Thoracic aorta (tissue), 2 donors: ENCODE results near the gene RNF8. TPM values are rescaled to one million over a fixed set of nuclear protein-coding genes. Genes with fewer than 3 reads are reported as not detected.

ENCODE experiments used
- ATAC-seq: fragments of 150-250 bp; one replicate; pipeline ENCODE4 v1.8.0; 2017; ENCODE audit warnings: low read depth; ENCODE audit not compliant: insufficient number of reproducible peaks, low FRiP score
- DNase-seq: peaks from one replicate; pipeline ENCODE4 v3.0.0-alpha.2; 2020; ENCODE audit warnings: low spot score
- H3K27ac ChIP-seq, 2 donors: fragments of 200-600 bp; sonication (generic); 1 replicate in 1 of 2; 2 replicates in 1 of 2; pipeline ENCODE4 v1.5.1; 2016; ENCODE audit warnings: mild to moderate bottlenecking in 2 of 2, moderate library complexity in 2 of 2
- H3K27me3 ChIP-seq: fragments of 200-600 bp; sonication (generic); replicated peaks from 2 replicates; pipeline ENCODE4 v1.6.0; 2016; ENCODE audit warnings: mild to moderate bottlenecking; ENCODE audit not compliant: insufficient read depth
- H3K36me3 ChIP-seq: fragments of 200-600 bp; sonication (generic); one replicate; pipeline ENCODE4 v1.5.1; 2016
- H3K4me1 ChIP-seq, 2 donors: fragments of 200-600 bp; sonication (generic); 1 replicate in 1 of 2; 2 replicates in 1 of 2; pipeline versions ENCODE4 v1.5.1 to v1.6.0; 2016; ENCODE audit warnings: low read depth in 2 of 2, mild to moderate bottlenecking in 1 of 2; ENCODE audit not compliant: control insufficient read depth in 1 of 2
- H3K4me3 ChIP-seq: fragments of 200-600 bp; sonication (generic); 2 replicates; pipeline ENCODE4 v1.5.1; 2016; ENCODE audit warnings: mild to moderate bottlenecking
- H3K9me3 ChIP-seq: fragments of 200-600 bp; sonication (generic); 2 replicates; pipeline ENCODE4 v1.5.1; 2016
- total RNA-seq, 2 donors: library from RNA; depleted of rRNA; stranded (reverse); fragments of >200 nt; gene quantifications; one replicate each; pipeline versions ENCODE4 v1.1.0 to v1.2.3, GENCODE V29; 2016
- TF ChIP-seq, protein P1 (sequence below): fragments of 200-600 bp; sonication (generic); IDR thresholded peaks from one replicate; pipeline ENCODE4 v1.5.1; 2019; ENCODE audit warnings: antibody characterized with exemption

RNF8 gene
- total RNA-seq, 2 donors from 2014 or later: 10.0 to 16.6 TPM

DNA sequence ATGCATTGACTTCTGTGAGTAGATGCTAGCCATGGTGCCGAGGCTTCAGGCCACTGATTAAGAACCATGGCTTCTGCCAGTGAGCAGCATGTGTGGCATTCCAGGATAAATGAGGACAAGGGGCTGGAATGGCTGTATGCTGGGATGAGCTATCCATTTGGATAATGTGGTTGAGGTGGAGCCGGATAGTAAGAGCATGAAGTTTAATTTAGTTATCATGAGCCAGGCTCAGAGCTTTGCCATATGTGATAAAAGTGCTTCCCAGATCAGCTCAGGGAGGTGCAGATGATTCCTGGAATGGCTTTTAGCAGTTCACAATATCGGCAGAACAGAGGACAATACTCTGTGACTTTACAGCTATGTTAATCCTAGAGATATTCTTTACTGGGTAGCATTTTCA, 34.6 kb upstream of the RNF8 start:
- no peak for DNase-seq
- TF ChIP-seq, protein P1, sequence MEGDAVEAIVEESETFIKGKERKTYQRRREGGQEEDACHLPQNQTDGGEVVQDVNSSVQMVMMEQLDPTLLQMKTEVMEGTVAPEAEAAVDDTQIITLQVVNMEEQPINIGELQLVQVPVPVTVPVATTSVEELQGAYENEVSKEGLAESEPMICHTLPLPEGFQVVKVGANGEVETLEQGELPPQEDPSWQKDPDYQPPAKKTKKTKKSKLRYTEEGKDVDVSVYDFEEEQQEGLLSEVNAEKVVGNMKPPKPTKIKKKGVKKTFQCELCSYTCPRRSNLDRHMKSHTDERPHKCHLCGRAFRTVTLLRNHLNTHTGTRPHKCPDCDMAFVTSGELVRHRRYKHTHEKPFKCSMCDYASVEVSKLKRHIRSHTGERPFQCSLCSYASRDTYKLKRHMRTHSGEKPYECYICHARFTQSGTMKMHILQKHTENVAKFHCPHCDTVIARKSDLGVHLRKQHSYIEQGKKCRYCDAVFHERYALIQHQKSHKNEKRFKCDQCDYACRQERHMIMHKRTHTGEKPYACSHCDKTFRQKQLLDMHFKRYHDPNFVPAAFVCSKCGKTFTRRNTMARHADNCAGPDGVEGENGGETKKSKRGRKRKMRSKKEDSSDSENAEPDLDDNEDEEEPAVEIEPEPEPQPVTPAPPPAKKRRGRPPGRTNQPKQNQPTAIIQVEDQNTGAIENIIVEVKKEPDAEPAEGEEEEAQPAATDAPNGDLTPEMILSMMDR: no peak
- H3K4me3 ChIP-seq: no peak overlapping the region
- no peak overlapping the region for H3K27ac ChIP-seq
- ATAC-seq: no peak
- H3K9me3 ChIP-seq: no peaks in the 10 kb centered on the region
- peaks cover 37% of the 10 kb centered on the region for H3K36me3 ChIP-seq
- peaks cover 0 to 11% of the 10 kb centered on the region in 2 donors for H3K4me1 ChIP-seq
- no peaks in the 10 kb centered on the region for H3K27me3 ChIP-seq

DNA sequence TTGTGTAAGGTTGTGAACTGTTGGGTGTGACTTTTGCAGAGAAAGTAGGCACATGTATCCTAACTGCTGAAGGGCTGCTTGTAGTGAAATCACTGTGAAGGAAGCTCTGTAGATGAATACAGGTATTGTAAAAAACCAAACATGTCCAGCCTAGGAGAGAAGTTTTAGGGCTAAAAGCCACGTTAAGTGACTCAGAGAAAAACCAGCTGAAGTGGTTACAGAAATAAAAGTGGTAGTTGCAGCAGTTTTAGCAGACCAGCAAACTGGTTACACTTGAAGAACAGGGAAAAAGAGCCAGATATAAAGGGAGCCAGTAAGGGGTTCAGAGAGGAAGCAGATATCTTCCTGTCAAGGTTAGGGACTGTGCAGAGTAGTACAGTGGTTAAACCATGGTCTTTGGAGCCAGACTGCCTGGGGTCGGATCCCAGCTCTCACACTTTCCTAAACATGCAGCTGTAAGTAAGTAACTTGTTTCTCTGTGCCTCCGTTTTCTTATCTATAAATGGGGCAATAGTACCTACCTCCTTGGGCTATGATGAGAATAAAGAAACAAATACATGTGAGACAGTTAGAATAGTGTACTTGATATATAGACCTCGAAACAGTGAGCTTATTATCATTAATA, 33.8 kb upstream of the RNF8 start:
- TF ChIP-seq, protein P1: no peak
- no peak overlapping the region for H3K27ac ChIP-seq
- ATAC-seq (no peak), DNase-seq (no peak)
- H3K27me3 ChIP-seq: no peaks in the 10 kb centered on the region
- H3K4me3 ChIP-seq: no peak overlapping the region
- peaks cover 0 to 20% of the 10 kb centered on the region in 2 donors for H3K4me1 ChIP-seq
- H3K9me3 ChIP-seq: no peaks in the 10 kb centered on the region
- H3K36me3 ChIP-seq: peaks cover 31% of the 10 kb centered on the region

DNA sequence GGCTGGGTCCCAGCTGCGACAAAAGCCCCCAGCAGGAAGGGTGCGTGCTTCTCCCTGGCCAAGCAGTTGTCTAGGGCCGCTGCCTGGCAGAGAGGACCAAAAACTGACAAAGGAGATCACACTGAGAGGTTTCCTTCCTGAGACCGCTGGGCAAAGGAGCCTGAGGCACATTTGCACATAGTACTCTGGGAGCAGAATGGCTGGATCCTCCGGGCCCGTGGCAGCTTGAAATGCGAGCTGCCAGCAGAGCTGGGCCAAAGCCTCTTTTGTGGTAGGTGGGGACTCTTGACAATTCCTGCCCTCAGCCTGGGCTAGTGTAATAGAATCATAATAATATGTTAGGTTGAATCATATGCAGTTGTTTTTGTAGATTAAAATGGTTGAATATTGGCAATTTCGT, 33.1 kb upstream of the RNF8 start:
- H3K27ac ChIP-seq: no peak overlapping the region
- no peaks in the 10 kb centered on the region for H3K9me3 ChIP-seq
- H3K27me3 ChIP-seq: no peaks in the 10 kb centered on the region
- ATAC-seq: no peak
- TF ChIP-seq, protein P1: no peak
- no peak for DNase-seq
- H3K4me1 ChIP-seq: peaks cover 0 to 24% of the 10 kb centered on the region in 2 donors
- no peak overlapping the region for H3K4me3 ChIP-seq
- peaks cover 25% of the 10 kb centered on the region for H3K36me3 ChIP-seq

DNA sequence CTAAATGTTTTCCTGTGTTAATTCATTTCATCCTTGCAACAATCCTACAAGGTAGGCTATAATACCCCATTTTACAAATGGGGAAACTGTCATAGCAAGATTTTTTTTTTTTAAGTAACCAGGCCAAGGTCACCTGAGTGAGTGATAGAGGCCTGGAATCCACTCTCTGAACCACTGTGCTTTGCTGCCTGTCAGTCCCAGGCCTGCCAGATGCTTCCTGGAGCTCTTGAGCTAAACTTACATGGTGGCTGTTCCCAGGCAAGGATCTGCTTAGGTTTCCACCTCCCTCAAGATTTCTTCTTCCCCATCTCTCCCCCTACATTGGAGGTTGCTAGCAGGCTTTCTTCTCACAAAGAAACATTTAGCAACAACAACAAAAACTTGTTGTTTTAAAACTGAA, 32.7 kb upstream of the RNF8 start:
- ATAC-seq: no peak
- no peak overlapping the region for H3K27ac ChIP-seq

DNA sequence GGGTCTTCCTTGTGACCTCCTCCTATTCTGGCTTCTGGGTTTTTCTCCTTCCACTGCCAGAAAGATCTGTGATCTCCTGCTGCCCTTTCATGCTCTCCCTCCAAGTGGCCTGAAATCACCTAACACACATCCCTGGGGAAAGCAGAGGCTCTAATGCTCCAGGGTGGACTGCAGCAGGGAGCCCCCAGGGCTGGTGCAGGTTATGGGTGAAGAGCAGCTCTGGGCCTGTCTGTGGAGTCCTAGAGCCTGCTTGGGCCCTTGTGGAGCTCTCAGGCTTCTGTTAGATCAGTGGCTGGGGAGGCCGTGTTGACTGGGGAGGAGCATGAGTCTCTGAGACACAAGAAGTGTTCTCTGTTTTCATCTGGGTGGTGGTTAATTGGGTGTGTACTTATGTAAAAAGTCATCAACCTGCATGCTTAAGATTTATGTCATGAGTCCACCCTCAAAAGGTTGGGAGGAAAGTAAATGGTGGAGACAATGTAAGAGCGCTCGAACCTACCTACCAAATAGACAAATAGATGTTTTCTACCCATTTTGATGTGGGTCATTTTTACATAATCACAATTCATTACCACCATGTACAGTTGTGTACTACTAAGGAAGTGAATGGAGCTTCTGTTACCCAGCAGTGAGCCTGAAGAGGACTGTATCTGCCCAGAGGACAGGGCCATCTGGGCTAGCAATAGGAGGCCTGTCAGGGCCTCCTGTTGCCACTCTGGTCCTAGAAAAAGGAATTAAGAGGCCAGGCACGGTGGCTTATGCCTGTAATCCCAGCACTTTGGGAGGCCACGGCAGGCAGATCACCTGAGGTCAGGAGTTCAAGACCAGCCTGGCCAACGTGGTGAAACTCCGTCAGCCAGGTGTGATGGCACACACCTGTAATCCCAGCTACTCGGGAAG, 32.0 kb upstream of the RNF8 start:
- peaks cover 16% of the 10 kb centered on the region for H3K36me3 ChIP-seq
- H3K4me3 ChIP-seq: no peak overlapping the region
- H3K4me1 ChIP-seq: peaks cover 0 to 24% of the 10 kb centered on the region in 2 donors
- no peaks in the 10 kb centered on the region for H3K9me3 ChIP-seq
- no peak for DNase-seq
- TF ChIP-seq, protein P1: no peak
- no peak for ATAC-seq
- no peaks in the 10 kb centered on the region for H3K27me3 ChIP-seq
- no peak overlapping the region for H3K27ac ChIP-seq

More for the DNA sequence above, 32.7 kb upstream of the RNF8 start:
- H3K4me1 ChIP-seq: peaks cover 0 to 24% of the 10 kb centered on the region in 2 donors
- H3K9me3 ChIP-seq: no peaks in the 10 kb centered on the region
- no peak overlapping the region for H3K4me3 ChIP-seq
- H3K36me3 ChIP-seq: peaks cover 22% of the 10 kb centered on the region
- DNase-seq: no peak
- H3K27me3 ChIP-seq: no peaks in the 10 kb centered on the region
- TF ChIP-seq, protein P1: no peak
